Measurements from ENCODE around the gene KIF3B. TPM values are rescaled to one million over a fixed set of nuclear protein-coding genes. Genes with fewer than 3 reads are reported as not detected.
"Not testable (repeated sequence)": the region's sequence is repeated elsewhere in the genome, so short reads cannot be mapped to it uniquely, and the experiment has no call there.

The KIF3B gene
- total RNA-seq, 2 donors from 2014 or later = 22.6 to 23.5 TPM

DNA sequence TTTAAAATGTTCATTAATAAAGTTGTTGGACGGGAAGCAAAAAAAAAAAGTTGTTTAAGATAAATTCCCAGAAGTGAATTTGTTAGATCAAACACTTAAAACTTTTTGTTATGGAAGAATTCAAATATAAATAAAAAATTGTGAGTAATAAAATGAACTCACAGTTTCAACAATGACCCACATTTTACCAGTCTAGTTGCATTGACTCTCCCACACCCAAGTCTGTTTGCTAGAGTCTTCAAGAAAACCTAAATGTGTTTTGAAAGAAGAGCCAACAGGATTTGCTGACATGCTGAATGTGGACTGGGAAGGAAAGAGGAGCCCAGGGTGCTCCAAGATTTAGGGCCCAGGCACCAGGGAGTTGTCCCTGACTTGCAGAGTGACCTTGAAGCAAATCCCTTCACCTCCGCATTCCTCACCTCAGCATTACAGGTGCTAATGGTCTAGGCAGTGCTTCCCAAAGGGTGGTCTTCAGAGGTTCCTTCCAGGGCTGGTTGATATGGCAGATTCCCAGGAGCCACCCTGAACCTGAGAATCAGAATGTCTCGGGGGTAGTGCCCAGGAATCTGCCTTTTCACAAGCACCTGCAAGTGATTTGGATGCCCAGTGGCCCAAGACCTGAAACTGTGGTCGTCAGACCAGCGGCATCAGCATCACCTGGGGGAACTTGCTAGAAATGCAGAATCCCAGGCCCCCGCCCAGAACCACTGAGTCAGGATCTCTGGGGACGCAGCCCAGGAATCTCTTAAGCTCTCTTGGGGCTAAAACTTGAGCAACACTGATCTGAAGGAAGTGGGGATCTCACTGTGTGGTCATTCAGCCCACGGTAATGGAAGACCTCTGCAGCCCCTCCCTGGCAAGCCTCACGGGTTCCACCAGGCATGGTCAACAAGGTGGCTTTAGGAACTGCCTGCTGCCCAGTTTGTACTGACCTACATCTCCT lies 38.7 kb upstream of the KIF3B start:
- TF ChIP-seq POLR2A (IDR thresholded peaks at IDR 0.05) (no peak), POLR2AphosphoS5 (IDR thresholded peaks at IDR 0.05) (no peak), CTCF (IDR thresholded peaks at IDR 0.05) (no peak)
- 86% methylated on average over 9 of the region's 9 CpGs for WGBS
- no peak overlapping the region for H3K27ac ChIP-seq
- H3K9me3 ChIP-seq = no peaks in the 10 kb centered on the region
- H3K4me3 ChIP-seq = no peak overlapping the region
- no peak for DNase-seq (ENCODE audit: low spot score)
- no peaks in the 10 kb centered on the region for H3K27me3 ChIP-seq (replicated peaks; ENCODE audit: insufficient read depth)
- H3K36me3 ChIP-seq = peaks cover 0 to 2% of the 10 kb centered on the region in 2 donors
- intact Hi-C loops (cut with DNase I) = no loop called here
- no peaks in the 10 kb centered on the region for H3K4me1 ChIP-seq (replicated peaks)

GRCh38 chr20:32240205-32240604 lies 37.2 kb upstream of the KIF3B start:
- H3K9me3 ChIP-seq = no peaks in the 10 kb centered on the region
- intact Hi-C loops (cut with DNase I) = no loop called here
- no peaks in the 10 kb centered on the region for H3K4me1 ChIP-seq (replicated peaks)
- H3K4me3 ChIP-seq = no peak overlapping the region
- no peaks in the 10 kb centered on the region for H3K27me3 ChIP-seq (replicated peaks; ENCODE audit: insufficient read depth)
- 0% methylated on average over 1 of the region's 1 CpG for WGBS
- DNase-seq (ENCODE audit: low spot score) = no peak
- TF ChIP-seq CTCF (IDR thresholded peaks at IDR 0.05) = no peak
- TF ChIP-seq POLR2A (IDR thresholded peaks at IDR 0.05) = no peak
- peaks cover 0 to 2% of the 10 kb centered on the region in 2 donors for H3K36me3 ChIP-seq
- H3K27ac ChIP-seq = no peak overlapping the region

DNA sequence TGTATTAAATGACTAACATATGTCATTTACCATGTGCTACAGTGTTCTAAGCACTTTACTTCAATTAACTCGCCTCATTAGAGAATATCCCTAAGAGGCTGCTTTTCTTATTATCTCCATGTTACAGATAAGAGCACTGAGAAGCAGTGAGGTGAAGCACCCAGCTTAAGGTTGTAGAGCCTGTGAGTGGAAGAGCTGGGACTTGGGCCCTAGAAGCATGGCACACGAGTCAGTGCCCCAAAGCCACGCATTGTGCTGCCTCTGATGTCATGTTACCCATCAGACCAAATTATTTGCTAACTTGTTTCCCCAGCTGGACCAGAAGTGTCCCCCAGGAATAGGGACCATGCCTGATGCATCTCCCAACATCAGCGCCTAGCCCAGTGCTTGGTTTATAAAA lies 35.6 kb upstream of the KIF3B start:
- TF ChIP-seq POLR2A (IDR thresholded peaks at IDR 0.05) = no peak
- TF ChIP-seq CTCF (IDR thresholded peaks at IDR 0.05) = no peak
- no peak for TF ChIP-seq POLR2AphosphoS5 (IDR thresholded peaks at IDR 0.05)
- DNase-seq (ENCODE audit: low spot score) = no peak
- intact Hi-C loops (cut with DNase I) = no loop called here
- Histone ChIP-seq H3K9me3 (no peaks in the 10 kb centered on the region), H3K36me3 (no peaks in the 10 kb centered on the region), H3K4me1 (replicated peaks) (no peaks in the 10 kb centered on the region), H3K27me3 (replicated peaks; ENCODE audit: insufficient read depth) (no peaks in the 10 kb centered on the region), H3K27ac (no peak overlapping the region), H3K4me3 (no peak overlapping the region)
- 90% methylated on average over 4 of the region's 4 CpGs for WGBS

GRCh38 chr20:32244150-32244823 lies 33.2 kb upstream of the KIF3B start:
- no peak for DNase-seq (ENCODE audit: low spot score)
- Histone ChIP-seq H3K27me3 (replicated peaks; ENCODE audit: insufficient read depth) (no peaks in the 10 kb centered on the region), H3K9me3 (no peaks in the 10 kb centered on the region), H3K27ac (no peak overlapping the region), H3K4me1 (replicated peaks) (no peaks in the 10 kb centered on the region), H3K36me3 (no peaks in the 10 kb centered on the region), H3K4me3 (no peak overlapping the region)
- intact Hi-C loops (cut with DNase I) = no loop called here
- no peak for TF ChIP-seq POLR2A (IDR thresholded peaks at IDR 0.05)
- WGBS = 87% methylated on average over 6 of the region's 6 CpGs

- no peak overlapping the region for H3K4me3 ChIP-seq
- TF ChIP-seq CTCF (IDR thresholded peaks at IDR 0.05) = no peak
- no peak for TF ChIP-seq POLR2A (IDR thresholded peaks at IDR 0.05)
- TF ChIP-seq POLR2AphosphoS5 (IDR thresholded peaks at IDR 0.05) = no peak
- no peaks in the 10 kb centered on the region for H3K9me3 ChIP-seq
- 84% methylated on average over 4 of the region's 4 CpGs for WGBS
- H3K27ac ChIP-seq = no peak overlapping the region
- no peak for DNase-seq (ENCODE audit: low spot score)
- no peaks in the 10 kb centered on the region for H3K27me3 ChIP-seq (replicated peaks; ENCODE audit: insufficient read depth)
- no peaks in the 10 kb centered on the region for H3K4me1 ChIP-seq (replicated peaks)
- H3K36me3 ChIP-seq = no peaks in the 10 kb centered on the region
- intact Hi-C loops (cut with DNase I) = no loop called here
Measured at GRCh38 chr20:32244959-32245358, 32.5 kb upstream of the KIF3B start.

DNA sequence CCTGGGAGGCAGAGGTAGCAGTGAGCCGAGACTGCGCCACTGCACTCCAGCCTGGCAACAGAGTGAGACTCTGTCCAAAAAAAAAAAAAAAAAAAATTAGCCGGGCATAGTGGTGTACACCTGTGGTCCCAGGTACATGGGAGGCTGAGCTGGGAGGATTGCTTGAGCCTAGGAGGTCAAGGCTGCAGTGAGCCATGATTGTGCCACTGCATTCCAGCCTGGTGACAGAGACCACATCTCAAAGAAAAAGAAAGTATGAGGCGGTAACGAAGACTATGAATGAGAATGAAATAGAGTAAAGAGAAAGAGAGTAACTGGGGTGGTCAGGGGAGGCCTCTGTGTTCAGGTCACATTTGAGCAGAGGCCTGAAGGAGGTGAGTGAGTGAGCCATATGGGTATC lies 31.2 kb upstream of the KIF3B start:
- WGBS = 93% methylated on average over 5 of the region's 5 CpGs
- H3K27me3 ChIP-seq (replicated peaks; ENCODE audit: insufficient read depth); H3K9me3 ChIP-seq; H3K4me3 ChIP-seq; H3K36me3 ChIP-seq; DNase-seq (ENCODE audit: low spot score); H3K27ac ChIP-seq; H3K4me1 ChIP-seq (replicated peaks); intact Hi-C loops (cut with DNase I): not testable (repeated sequence)
